Kidney capillary endothelial cell (primary cell): ENCODE measurements around the gene LDLRAD3.

ENCODE experiments used
- DNase-seq: peaks from one replicate; pipeline ENCODE4 v3.0.0-alpha.2; 2018; ENCODE audit warnings: low spot score

Gene LDLRAD3

GRCh38 chr11:35962369-35963138 is 18.7 kb downstream of the LDLRAD3 start:
- DNase-seq, result no peak

- no peak for DNase-seq
Measured at GRCh38 chr11:35963911-35964310, 20.0 kb downstream of the LDLRAD3 start.

- no peak for DNase-seq
Measured at GRCh38 chr11:35964841-35965240, 21.0 kb downstream of the LDLRAD3 start.

GRCh38 chr11:35967042-35967441 is 23.2 kb downstream of the LDLRAD3 start:
- no peak for DNase-seq

- DNase-seq, result no peak
Measured at GRCh38 chr11:35968386-35969088, 24.7 kb downstream of the LDLRAD3 start.

GRCh38 chr11:35969089-35970042 is 25.5 kb downstream of the LDLRAD3 start:
- no peak for DNase-seq

GRCh38 chr11:35970445-35970844 is 26.6 kb downstream of the LDLRAD3 start:
- DNase-seq, result no peak

- DNase-seq, result no peak
Measured at GRCh38 chr11:35971841-35972422, 28.1 kb downstream of the LDLRAD3 start.

- DNase-seq, result no peak
Measured at GRCh38 chr11:35974882-35975589, 31.2 kb downstream of the LDLRAD3 start.

- no peak for DNase-seq
Measured at GRCh38 chr11:35976434-35976833, 32.6 kb downstream of the LDLRAD3 start.

- no peak for DNase-seq
Measured at GRCh38 chr11:35978183-35978582, 34.3 kb downstream of the LDLRAD3 start.

GRCh38 chr11:35978891-35979290 is 35.0 kb downstream of the LDLRAD3 start:
- no peak for DNase-seq

- DNase-seq, result no peak
Measured at GRCh38 chr11:35980686-35981390, 37.0 kb downstream of the LDLRAD3 start.

- no peak for DNase-seq
Measured at GRCh38 chr11:35981581-35981980, 37.7 kb downstream of the LDLRAD3 start.

GRCh38 chr11:35982061-35982460 is 38.2 kb downstream of the LDLRAD3 start:
- no peak for DNase-seq

- no peak for DNase-seq
Measured at GRCh38 chr11:35983981-35984380, 40.1 kb downstream of the LDLRAD3 start.

GRCh38 chr11:35986947-35987346 is 43.1 kb downstream of the LDLRAD3 start:
- DNase-seq, result no peak

- DNase-seq, result no peak
Measured at GRCh38 chr11:35990170-35990569, 46.3 kb downstream of the LDLRAD3 start.

GRCh38 chr11:35990816-35991215 is 47.0 kb downstream of the LDLRAD3 start:
- no peak for DNase-seq

GRCh38 chr11:35992548-35992947 is 48.7 kb downstream of the LDLRAD3 start:
- DNase-seq, result no peak

- no peak for DNase-seq
Measured at GRCh38 chr11:35994421-35994820, 50.6 kb downstream of the LDLRAD3 start.
